ENCODE data around the gene MAP4K2. TPM values are rescaled to one million over a fixed set of nuclear protein-coding genes. Genes with fewer than 3 reads are reported as not detected.

The MAP4K2 gene
- total and polyA plus RNA-seq, 9 of the 15 experiments (the other 6 are each of a cell fraction or from before 2014, with no cell fraction given): 0.13 to 14.5 (median 7.3) TPM

- peak; percentile 46 to 74; a peak in 2 of 4 replicates for TF ChIP-seq SIN3A (IDR thresholded peaks at IDR 0.05; ENCODE audit: borderline replicate concordance in 2 of 2, control insufficient read depth in 1 of 2, low read depth in 2 of 2, low read length in 2 of 2)
- TF ChIP-seq, protein P1, sequence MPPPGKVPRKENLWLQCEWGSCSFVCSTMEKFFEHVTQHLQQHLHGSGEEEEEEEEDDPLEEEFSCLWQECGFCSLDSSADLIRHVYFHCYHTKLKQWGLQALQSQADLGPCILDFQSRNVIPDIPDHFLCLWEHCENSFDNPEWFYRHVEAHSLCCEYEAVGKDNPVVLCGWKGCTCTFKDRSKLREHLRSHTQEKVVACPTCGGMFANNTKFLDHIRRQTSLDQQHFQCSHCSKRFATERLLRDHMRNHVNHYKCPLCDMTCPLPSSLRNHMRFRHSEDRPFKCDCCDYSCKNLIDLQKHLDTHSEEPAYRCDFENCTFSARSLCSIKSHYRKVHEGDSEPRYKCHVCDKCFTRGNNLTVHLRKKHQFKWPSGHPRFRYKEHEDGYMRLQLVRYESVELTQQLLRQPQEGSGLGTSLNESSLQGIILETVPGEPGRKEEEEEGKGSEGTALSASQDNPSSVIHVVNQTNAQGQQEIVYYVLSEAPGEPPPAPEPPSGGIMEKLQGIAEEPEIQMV (tag; conservative IDR thresholded peaks at IDR 0.05; ENCODE audit: low read depth): no peak
- TF ChIP-seq SETDB1 (IDR thresholded peaks at IDR 0.05; ENCODE audit: low read length): no peak
- 0 out of 2 replicates have a peak, but pooled peaks have one; percentile 19 for TF ChIP-seq KLF16 (IDR thresholded peaks at IDR 0.05)
- no peak for TF ChIP-seq MCM5 (IDR thresholded peaks at IDR 0.05; ENCODE audit: low read depth)
- no peak for TF ChIP-seq POLR2H (tag; IDR thresholded peaks at IDR 0.05; ENCODE audit: low read depth)
- TF ChIP-seq, protein P2, sequence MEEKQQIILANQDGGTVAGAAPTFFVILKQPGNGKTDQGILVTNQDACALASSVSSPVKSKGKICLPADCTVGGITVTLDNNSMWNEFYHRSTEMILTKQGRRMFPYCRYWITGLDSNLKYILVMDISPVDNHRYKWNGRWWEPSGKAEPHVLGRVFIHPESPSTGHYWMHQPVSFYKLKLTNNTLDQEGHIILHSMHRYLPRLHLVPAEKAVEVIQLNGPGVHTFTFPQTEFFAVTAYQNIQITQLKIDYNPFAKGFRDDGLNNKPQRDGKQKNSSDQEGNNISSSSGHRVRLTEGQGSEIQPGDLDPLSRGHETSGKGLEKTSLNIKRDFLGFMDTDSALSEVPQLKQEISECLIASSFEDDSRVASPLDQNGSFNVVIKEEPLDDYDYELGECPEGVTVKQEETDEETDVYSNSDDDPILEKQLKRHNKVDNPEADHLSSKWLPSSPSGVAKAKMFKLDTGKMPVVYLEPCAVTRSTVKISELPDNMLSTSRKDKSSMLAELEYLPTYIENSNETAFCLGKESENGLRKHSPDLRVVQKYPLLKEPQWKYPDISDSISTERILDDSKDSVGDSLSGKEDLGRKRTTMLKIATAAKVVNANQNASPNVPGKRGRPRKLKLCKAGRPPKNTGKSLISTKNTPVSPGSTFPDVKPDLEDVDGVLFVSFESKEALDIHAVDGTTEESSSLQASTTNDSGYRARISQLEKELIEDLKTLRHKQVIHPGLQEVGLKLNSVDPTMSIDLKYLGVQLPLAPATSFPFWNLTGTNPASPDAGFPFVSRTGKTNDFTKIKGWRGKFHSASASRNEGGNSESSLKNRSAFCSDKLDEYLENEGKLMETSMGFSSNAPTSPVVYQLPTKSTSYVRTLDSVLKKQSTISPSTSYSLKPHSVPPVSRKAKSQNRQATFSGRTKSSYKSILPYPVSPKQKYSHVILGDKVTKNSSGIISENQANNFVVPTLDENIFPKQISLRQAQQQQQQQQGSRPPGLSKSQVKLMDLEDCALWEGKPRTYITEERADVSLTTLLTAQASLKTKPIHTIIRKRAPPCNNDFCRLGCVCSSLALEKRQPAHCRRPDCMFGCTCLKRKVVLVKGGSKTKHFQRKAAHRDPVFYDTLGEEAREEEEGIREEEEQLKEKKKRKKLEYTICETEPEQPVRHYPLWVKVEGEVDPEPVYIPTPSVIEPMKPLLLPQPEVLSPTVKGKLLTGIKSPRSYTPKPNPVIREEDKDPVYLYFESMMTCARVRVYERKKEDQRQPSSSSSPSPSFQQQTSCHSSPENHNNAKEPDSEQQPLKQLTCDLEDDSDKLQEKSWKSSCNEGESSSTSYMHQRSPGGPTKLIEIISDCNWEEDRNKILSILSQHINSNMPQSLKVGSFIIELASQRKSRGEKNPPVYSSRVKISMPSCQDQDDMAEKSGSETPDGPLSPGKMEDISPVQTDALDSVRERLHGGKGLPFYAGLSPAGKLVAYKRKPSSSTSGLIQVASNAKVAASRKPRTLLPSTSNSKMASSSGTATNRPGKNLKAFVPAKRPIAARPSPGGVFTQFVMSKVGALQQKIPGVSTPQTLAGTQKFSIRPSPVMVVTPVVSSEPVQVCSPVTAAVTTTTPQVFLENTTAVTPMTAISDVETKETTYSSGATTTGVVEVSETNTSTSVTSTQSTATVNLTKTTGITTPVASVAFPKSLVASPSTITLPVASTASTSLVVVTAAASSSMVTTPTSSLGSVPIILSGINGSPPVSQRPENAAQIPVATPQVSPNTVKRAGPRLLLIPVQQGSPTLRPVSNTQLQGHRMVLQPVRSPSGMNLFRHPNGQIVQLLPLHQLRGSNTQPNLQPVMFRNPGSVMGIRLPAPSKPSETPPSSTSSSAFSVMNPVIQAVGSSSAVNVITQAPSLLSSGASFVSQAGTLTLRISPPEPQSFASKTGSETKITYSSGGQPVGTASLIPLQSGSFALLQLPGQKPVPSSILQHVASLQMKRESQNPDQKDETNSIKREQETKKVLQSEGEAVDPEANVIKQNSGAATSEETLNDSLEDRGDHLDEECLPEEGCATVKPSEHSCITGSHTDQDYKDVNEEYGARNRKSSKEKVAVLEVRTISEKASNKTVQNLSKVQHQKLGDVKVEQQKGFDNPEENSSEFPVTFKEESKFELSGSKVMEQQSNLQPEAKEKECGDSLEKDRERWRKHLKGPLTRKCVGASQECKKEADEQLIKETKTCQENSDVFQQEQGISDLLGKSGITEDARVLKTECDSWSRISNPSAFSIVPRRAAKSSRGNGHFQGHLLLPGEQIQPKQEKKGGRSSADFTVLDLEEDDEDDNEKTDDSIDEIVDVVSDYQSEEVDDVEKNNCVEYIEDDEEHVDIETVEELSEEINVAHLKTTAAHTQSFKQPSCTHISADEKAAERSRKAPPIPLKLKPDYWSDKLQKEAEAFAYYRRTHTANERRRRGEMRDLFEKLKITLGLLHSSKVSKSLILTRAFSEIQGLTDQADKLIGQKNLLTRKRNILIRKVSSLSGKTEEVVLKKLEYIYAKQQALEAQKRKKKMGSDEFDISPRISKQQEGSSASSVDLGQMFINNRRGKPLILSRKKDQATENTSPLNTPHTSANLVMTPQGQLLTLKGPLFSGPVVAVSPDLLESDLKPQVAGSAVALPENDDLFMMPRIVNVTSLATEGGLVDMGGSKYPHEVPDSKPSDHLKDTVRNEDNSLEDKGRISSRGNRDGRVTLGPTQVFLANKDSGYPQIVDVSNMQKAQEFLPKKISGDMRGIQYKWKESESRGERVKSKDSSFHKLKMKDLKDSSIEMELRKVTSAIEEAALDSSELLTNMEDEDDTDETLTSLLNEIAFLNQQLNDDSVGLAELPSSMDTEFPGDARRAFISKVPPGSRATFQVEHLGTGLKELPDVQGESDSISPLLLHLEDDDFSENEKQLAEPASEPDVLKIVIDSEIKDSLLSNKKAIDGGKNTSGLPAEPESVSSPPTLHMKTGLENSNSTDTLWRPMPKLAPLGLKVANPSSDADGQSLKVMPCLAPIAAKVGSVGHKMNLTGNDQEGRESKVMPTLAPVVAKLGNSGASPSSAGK (IDR thresholded peaks at IDR 0.05): no peak
- no peak for TF ChIP-seq JUN (IDR thresholded peaks at IDR 0.05; ENCODE audit: borderline replicate concordance, low read depth, low read length)
- no peak for TF ChIP-seq JUN (CRISPR knock-in tag; IDR thresholded peaks at IDR 0.05; ENCODE audit: borderline replicate concordance)
- TF ChIP-seq, protein P3, sequence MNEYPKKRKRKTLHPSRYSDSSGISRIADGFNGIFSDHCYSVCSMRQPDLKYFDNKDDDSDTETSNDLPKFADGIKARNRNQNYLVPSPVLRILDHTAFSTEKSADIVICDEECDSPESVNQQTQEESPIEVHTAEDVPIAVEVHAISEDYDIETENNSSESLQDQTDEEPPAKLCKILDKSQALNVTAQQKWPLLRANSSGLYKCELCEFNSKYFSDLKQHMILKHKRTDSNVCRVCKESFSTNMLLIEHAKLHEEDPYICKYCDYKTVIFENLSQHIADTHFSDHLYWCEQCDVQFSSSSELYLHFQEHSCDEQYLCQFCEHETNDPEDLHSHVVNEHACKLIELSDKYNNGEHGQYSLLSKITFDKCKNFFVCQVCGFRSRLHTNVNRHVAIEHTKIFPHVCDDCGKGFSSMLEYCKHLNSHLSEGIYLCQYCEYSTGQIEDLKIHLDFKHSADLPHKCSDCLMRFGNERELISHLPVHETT (CRISPR knock-in tag; conservative IDR thresholded peaks at IDR 0.05 in 1 of 2, IDR thresholded peaks at IDR 0.05 in 1 of 2): no peak
- no peak for TF ChIP-seq NFE2 (IDR thresholded peaks at IDR 0.05; ENCODE audit: low read depth)
These were observed 59.1 kb downstream of the MAP4K2 start, which contains the start of gene RASGRP2 (continued) for GRCh38 chr11:64743591-64744543.

Data from K562 (cell line).